Gastrocnemius medialis (tissue), 4 donors: ENCODE measurements around the gene ETV7. TPM values are rescaled to one million over a fixed set of nuclear protein-coding genes. Genes with fewer than 3 reads are reported as not detected.
A peak's percentile ranks its signal among the peaks of the same experiment; 100 is the strongest.

Source experiments
- ATAC-seq, 2 donors: fragments of 150-250 bp; one replicate each; pipeline ENCODE4 v1.9.1; 2016
- DNase-seq, 2 donors: peaks; one replicate each; pipeline ENCODE4 v3.0.0-alpha.2; 2019
- H3K27ac ChIP-seq, 4 donors: fragments of 200-600 bp; sonication (generic); 1 replicate in 1 of 4; 2 replicates in 3 of 4; pipeline ENCODE4 v1.5.1; 2016 to 2018; ENCODE audit warnings: mild to moderate bottlenecking in 2 of 4, moderate library complexity in 1 of 4
- H3K27me3 ChIP-seq, 3 donors: fragments of 200-600 bp; sonication (generic) in 2 of 3; 1 replicate in 1 of 3; 2 replicates in 2 of 3; pipeline versions ENCODE4 v1.5.1 to v1.6.0; 2016 to 2019; ENCODE audit warnings: mild to moderate bottlenecking in 1 of 3, moderate library complexity in 1 of 3
- H3K36me3 ChIP-seq, 2 donors: fragments of 200-600 bp; sonication (generic) in 1 of 2; one replicate each; pipeline ENCODE4 v1.5.1; 2017 to 2018
- H3K4me1 ChIP-seq, 2 donors: fragments of 200-600 bp; sonication (generic) in 1 of 2; one replicate each; pipeline ENCODE4 v1.5.1; 2016 to 2017; ENCODE audit warnings: mild to moderate bottlenecking in 2 of 2
- H3K4me3 ChIP-seq, 4 donors: fragments of 200-600 bp; sonication (generic) in 3 of 4; 1 replicate in 1 of 4; 2 replicates in 3 of 4; pipeline ENCODE4 v1.5.1; 2016 to 2019; ENCODE audit warnings: mild to moderate bottlenecking in 2 of 4
- H3K9me3 ChIP-seq, 3 donors: fragments of 200-600 bp; sonication (generic) in 2 of 3; 1 replicate in 1 of 3; 2 replicates in 2 of 3; pipeline ENCODE4 v1.5.1; 2016 to 2019
- POLR2A ChIP-seq, 2 donors: fragments of 450-650 bp; IDR thresholded peaks; one replicate each; pipeline ENCODE4 v1.6.1; 2017; ENCODE audit warnings: antibody characterized with exemption in 2 of 2, mild to moderate bottlenecking in 2 of 2, moderate library complexity in 2 of 2
- in situ Hi-C, 4 donors: fragments of 200-750 bp; cut with MboI; loops; one replicate each; pipeline versions ENCODE4 v1.15.0 to v1.8.0; 2017; ENCODE audit warnings: low sequenced_read_pairs in 4 of 4
- intact Hi-C: fragments of 100-400 bp; cut with DNase I; formaldehyde crosslinking; loops from one replicate; pipeline ENCODE4 v1.15.1; 2023; ENCODE audit warnings: low total_unique reads
- total RNA-seq, 4 donors: library from RNA; depleted of rRNA; stranded (reverse); fragments of >200 nt; gene quantifications; one replicate each; pipeline versions ENCODE4 v1.1.0 to v1.2.3, GENCODE V29; 2016
- TF ChIP-seq, protein P1 (sequence below), 5 experiments: fragments of 450-650 bp in 3 of 5; fragments of 200-600 bp in 2 of 5; sonication (generic) in 2 of 5; IDR thresholded peaks in 4 of 5; conservative IDR thresholded peaks in 1 of 5; 1 replicate in 4 of 5; 2 replicates in 1 of 5; pipeline ENCODE4 v1.5.1; 2016 to 2019; ENCODE audit warnings: antibody characterized with exemption in 5 of 5, mild to moderate bottlenecking in 3 of 5, moderate library complexity in 3 of 5

The ETV7 gene
- total RNA-seq, 4 donors from 2014 or later = not detected

- H3K4me1 ChIP-seq = peaks cover 6 to 7% of the 10 kb centered on the region in 2 donors
- H3K36me3 ChIP-seq = no peaks in the 10 kb centered on the region
- DNase-seq = no peak
- peak overlapping the region; percentile 55 to 66 (median 59) for H3K4me3 ChIP-seq
- peak overlapping the region; percentile 78 to 82 (median 80) for H3K27ac ChIP-seq
- H3K27me3 ChIP-seq = no peaks in the 10 kb centered on the region
- no peaks in the 10 kb centered on the region for H3K9me3 ChIP-seq
- TF ChIP-seq, protein P1, sequence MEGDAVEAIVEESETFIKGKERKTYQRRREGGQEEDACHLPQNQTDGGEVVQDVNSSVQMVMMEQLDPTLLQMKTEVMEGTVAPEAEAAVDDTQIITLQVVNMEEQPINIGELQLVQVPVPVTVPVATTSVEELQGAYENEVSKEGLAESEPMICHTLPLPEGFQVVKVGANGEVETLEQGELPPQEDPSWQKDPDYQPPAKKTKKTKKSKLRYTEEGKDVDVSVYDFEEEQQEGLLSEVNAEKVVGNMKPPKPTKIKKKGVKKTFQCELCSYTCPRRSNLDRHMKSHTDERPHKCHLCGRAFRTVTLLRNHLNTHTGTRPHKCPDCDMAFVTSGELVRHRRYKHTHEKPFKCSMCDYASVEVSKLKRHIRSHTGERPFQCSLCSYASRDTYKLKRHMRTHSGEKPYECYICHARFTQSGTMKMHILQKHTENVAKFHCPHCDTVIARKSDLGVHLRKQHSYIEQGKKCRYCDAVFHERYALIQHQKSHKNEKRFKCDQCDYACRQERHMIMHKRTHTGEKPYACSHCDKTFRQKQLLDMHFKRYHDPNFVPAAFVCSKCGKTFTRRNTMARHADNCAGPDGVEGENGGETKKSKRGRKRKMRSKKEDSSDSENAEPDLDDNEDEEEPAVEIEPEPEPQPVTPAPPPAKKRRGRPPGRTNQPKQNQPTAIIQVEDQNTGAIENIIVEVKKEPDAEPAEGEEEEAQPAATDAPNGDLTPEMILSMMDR (IDR thresholded peaks at IDR 0.05 in 4 of 5, conservative IDR thresholded peaks at IDR 0.05 in 1 of 5) = no peak
- in situ Hi-C loops (loop anchor here in 2 of 4 donors (10.0 kb wide), 2 partner anchors 172 to 262 kb away; partner anchors contain the start of gene SRSF3 (in 1 of the 2)), intact Hi-C loops (loop anchor here (1.0 to 10.0 kb wide), 5 partner anchors 21 to 342 kb away; partner anchors contain the start of genes SRSF3 and STK38)
- ATAC-seq = no peak
Observed at GRCh38 chr6:36422714-36423100, 35.2 kb upstream of the ETV7 start.

- DNase-seq = no peak
- Histone ChIP-seq H3K27me3 (no peaks in the 10 kb centered on the region), H3K9me3 (no peaks in the 10 kb centered on the region), H3K27ac (no peak overlapping the region), H3K36me3 (no peaks in the 10 kb centered on the region), H3K4me1 (peaks cover 6 to 7% of the 10 kb centered on the region in 2 donors), H3K4me3 (no peak overlapping the region)
- ATAC-seq = no peak
- intact Hi-C loops (no loop called here), in situ Hi-C loops (no loop called here)
- TF ChIP-seq, protein P1 (IDR thresholded peaks at IDR 0.05 in 4 of 5, conservative IDR thresholded peaks at IDR 0.05 in 1 of 5) = no peak
- no peak for TF ChIP-seq POLR2A (IDR thresholded peaks at IDR 0.05)
Observed at GRCh38 chr6:36419310-36419709, 31.8 kb upstream of the ETV7 start.

GRCh38 chr6:36418558-36418957, 31.1 kb upstream of the ETV7 start:
- no peaks in the 10 kb centered on the region for H3K27me3 ChIP-seq
- DNase-seq (no peak), ATAC-seq (no peak)
- H3K9me3 ChIP-seq = no peaks in the 10 kb centered on the region
- peaks cover 6 to 7% of the 10 kb centered on the region in 2 donors for H3K4me1 ChIP-seq
- no peak for TF ChIP-seq POLR2A (IDR thresholded peaks at IDR 0.05)
- TF ChIP-seq, protein P1 (IDR thresholded peaks at IDR 0.05 in 4 of 5, conservative IDR thresholded peaks at IDR 0.05 in 1 of 5) = no peak
- intact Hi-C loops = no loop called here
- H3K4me3 ChIP-seq = no peak overlapping the region
- no peaks in the 10 kb centered on the region for H3K36me3 ChIP-seq
- in situ Hi-C loops = no loop called here
- no peak overlapping the region for H3K27ac ChIP-seq

DNA sequence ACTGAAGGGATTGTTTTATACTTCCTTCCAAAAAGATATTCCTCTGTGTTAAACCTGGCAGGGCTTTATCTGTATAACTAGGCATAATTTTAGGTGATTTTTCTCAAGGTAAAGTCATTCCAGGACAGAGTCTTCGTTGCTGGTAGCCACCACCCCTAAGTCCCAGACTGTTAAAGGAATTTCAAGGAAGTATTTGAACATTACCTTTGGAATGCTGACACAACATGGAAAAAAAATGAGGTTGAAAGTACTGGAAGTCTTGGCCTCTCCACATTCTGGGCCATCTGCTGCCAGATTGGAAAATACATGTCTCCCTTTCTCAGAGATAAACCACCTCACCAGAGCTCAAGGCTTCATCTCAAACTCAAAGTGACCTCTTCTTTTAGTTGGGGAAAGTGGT, 27.0 kb upstream of the ETV7 start:
- no peak overlapping the region for H3K27ac ChIP-seq
- intact Hi-C loops (no loop called here), in situ Hi-C loops (no loop called here)
- no peaks in the 10 kb centered on the region for H3K9me3 ChIP-seq
- TF ChIP-seq POLR2A (IDR thresholded peaks at IDR 0.05) = no peak
- TF ChIP-seq, protein P1 (IDR thresholded peaks at IDR 0.05 in 4 of 5, conservative IDR thresholded peaks at IDR 0.05 in 1 of 5) = no peak
- no peaks in the 10 kb centered on the region for H3K4me1 ChIP-seq
- H3K4me3 ChIP-seq = no peak overlapping the region
- H3K27me3 ChIP-seq = no peaks in the 10 kb centered on the region
- ATAC-seq (no peak), DNase-seq (no peak)
- H3K36me3 ChIP-seq = no peaks in the 10 kb centered on the region
